Measurements from ENCODE around the gene TRAF1. TPM values are rescaled to one million over a fixed set of nuclear protein-coding genes. Genes with fewer than 3 reads are reported as not detected.

The TRAF1 gene
- total and polyA plus RNA-seq, 8 donors = 1.3 to 8.1 (median 2.4) TPM

DNA sequence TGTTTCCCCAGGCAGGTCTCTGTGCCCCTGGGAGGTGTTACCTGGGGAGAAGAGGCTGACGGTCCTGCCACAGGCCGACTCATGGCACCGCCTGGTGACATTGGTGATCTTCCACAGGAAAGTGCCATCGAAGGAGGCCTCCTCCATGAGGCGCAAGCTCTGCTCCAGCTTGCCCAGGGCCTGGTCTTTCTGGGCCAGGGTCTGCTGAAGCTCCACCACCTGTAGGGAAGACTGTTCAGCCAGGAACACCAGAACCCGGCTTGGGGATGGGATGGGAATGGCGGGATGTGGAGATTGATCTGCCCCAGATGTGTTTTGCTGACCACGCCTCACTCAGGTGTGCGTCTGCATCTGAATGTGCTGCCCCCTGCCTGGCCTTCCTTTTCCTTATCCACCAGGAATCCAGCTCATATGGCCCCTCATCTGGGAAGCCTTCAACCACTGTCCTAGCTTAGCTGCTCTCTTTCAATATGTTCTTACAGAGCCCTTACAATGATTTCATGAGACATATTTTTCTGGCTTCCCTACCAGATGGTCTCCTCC lies 15.2 kb downstream of the TRAF1 start:
- no peaks in the 10 kb centered on the region for H3K9me3 ChIP-seq
- no peak for FAIRE-seq
- no peak for ATAC-seq

DNA sequence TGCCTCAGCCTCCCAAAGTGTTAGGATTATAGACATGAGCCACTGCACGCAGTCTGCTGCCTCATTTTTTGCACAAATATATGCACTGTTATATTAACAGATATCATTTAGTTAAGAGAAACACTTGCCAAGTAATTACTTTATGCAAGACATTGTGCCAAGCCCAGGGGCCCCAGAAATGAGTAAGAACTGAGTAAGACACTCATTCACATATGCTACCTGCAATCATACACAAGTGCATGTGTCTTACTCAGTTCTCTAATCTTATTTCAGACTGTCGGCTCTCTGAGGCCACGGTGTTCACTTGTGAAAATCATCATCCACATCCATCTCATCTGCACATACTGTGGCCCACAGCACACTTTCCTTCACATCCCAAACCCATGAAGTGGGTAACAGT lies 16.0 kb downstream of the TRAF1 start:
- Histone ChIP-seq H3K4me3 (no peak overlapping the region), H3K9me3 (no peaks in the 10 kb centered on the region), H3K36me3 (no peaks in the 10 kb centered on the region), H3K4me1 (no peaks in the 10 kb centered on the region), H3K27ac (no peak overlapping the region), H3K27me3 (no peaks in the 10 kb centered on the region)
- ATAC-seq (no peak), DNase-seq (no peak), FAIRE-seq (no peak)
- intact Hi-C loops (cut with DNase I) = no loop called here
- WGBS, 2 donors = 85 to 95% methylated on average over 3 of the region's 3 CpGs
- TF ChIP-seq, protein P1, sequence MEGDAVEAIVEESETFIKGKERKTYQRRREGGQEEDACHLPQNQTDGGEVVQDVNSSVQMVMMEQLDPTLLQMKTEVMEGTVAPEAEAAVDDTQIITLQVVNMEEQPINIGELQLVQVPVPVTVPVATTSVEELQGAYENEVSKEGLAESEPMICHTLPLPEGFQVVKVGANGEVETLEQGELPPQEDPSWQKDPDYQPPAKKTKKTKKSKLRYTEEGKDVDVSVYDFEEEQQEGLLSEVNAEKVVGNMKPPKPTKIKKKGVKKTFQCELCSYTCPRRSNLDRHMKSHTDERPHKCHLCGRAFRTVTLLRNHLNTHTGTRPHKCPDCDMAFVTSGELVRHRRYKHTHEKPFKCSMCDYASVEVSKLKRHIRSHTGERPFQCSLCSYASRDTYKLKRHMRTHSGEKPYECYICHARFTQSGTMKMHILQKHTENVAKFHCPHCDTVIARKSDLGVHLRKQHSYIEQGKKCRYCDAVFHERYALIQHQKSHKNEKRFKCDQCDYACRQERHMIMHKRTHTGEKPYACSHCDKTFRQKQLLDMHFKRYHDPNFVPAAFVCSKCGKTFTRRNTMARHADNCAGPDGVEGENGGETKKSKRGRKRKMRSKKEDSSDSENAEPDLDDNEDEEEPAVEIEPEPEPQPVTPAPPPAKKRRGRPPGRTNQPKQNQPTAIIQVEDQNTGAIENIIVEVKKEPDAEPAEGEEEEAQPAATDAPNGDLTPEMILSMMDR (IDR thresholded peaks at IDR 0.05) = no peak

More for the DNA sequence above, 15.2 kb downstream of the TRAF1 start:
- no peak overlapping the region for H3K27ac ChIP-seq
- TF ChIP-seq, protein P1 (IDR thresholded peaks at IDR 0.05) = no peak
- H3K27me3 ChIP-seq = no peaks in the 10 kb centered on the region
- intact Hi-C loops (cut with DNase I) = no loop called here
- no peak for DNase-seq
- H3K36me3 ChIP-seq = no peaks in the 10 kb centered on the region
- no peaks in the 10 kb centered on the region for H3K4me1 ChIP-seq
- WGBS, 2 donors = 85 to 91% methylated on average over 9 of the region's 9 CpGs
- no peak overlapping the region for H3K4me3 ChIP-seq

DNA sequence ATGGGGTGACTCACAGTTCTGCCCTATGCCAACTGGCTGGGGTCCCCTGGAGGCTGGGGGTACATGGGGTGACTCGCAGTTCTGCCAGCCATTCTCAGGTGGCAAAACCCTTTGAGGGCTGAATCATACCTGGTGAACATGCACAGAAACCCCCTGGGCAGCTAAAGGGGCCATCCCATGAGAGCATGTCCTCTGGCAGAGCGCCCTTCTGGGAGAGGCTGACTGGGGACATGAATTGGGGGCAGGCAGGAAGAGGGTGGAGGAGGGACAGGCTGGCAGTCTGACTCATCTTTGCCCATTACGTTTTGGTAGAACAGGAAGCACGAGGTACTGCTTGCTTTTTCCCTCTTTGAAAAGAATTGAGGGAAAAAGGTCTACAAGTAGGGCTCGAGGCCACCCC lies 16.7 kb downstream of the TRAF1 start:
- no peaks in the 10 kb centered on the region for H3K36me3 ChIP-seq
- WGBS, 2 donors = 68 to 83% methylated on average over 5 of the region's 5 CpGs
- TF ChIP-seq, protein P1 (IDR thresholded peaks at IDR 0.05) = no peak
- no peaks in the 10 kb centered on the region for H3K4me1 ChIP-seq
- no peak overlapping the region for H3K27ac ChIP-seq
- DNase-seq (no peak), FAIRE-seq (no peak), ATAC-seq (no peak)
- no peak overlapping the region for H3K4me3 ChIP-seq
- no peaks in the 10 kb centered on the region for H3K9me3 ChIP-seq
- H3K27me3 ChIP-seq = no peaks in the 10 kb centered on the region
- intact Hi-C loops (cut with DNase I) = no loop called here

DNA sequence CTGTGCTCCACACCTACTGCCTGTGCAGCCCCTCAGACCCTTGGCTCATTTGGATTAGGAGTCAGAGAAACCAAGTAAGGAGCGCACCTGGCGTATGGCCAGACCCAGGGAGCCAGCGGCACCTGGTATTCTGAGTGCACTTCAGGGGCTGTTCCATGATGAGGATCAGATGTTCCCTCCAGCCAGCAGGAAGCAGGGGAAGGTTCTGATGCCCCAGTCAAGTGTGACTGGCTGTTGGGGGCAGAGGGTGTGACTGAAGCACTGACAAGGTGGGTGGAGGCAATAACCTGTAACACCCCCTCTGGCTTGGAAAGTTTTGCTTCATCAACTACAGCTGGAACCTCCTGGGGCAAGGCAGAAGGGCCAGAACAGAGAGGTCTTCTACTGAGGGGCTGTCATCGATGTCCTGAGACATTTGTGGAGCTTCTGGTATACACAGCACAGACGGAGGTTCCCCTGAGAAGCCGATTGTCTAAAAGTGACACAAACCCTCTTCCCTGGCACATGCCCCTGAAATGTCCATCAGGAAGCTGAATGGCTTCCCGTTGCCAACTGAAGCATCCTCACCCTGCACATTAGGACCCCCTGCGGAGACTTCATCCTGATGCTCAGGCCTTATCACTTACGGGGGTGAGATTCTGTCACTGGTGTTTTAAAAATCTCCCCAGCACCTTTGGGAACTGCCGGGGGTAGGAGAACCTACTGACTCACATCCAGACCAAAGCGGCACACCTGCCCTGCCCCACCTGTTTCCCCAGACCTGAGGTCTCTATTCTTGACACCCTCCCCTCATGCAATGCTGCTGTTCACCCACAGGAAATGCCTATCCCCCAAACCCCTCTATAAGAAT lies 21.1 kb downstream of the TRAF1 start:
- Histone ChIP-seq H3K27me3 (no peaks in the 10 kb centered on the region), H3K27ac (no peak overlapping the region), H3K36me3 (no peaks in the 10 kb centered on the region), H3K4me1 (no peaks in the 10 kb centered on the region), H3K4me3 (no peak overlapping the region), H3K9me3 (no peaks in the 10 kb centered on the region)
- ATAC-seq (no peak), DNase-seq (no peak), FAIRE-seq (no peak)
- 86 to 87% methylated on average over 11 of the region's 11 CpGs for WGBS, 2 donors
- intact Hi-C loops (cut with DNase I) = no loop called here
- TF ChIP-seq, protein P1 (IDR thresholded peaks at IDR 0.05) = no peak

DNA sequence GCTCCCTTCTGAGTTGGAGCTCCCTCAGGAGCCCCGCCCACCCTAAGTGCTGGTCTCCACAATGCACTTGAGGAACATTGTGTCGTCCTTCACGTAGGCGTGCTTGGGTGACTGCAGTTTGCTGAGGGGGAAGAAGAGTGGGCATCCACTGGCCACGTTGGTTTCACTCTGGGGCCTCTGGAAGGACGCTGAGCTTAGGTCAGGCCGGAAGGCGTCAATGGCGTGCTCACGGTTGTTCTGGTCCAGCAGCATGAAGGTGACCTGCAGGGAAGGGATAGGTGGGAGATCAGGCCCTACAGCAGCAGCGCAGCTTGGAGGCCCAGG lies 21.7 kb downstream of the TRAF1 start:
- Histone ChIP-seq H3K4me3 (no peak overlapping the region), H3K36me3 (no peaks in the 10 kb centered on the region), H3K4me1 (no peaks in the 10 kb centered on the region), H3K27ac (no peak overlapping the region), H3K27me3 (no peaks in the 10 kb centered on the region), H3K9me3 (no peaks in the 10 kb centered on the region)
- no peak for FAIRE-seq
- no peak for DNase-seq
- intact Hi-C loops (cut with DNase I) = no loop called here
- no peak for ATAC-seq
- 93 to 96% methylated on average over 11 of the region's 11 CpGs for WGBS, 2 donors
- TF ChIP-seq, protein P1 (IDR thresholded peaks at IDR 0.05) = no peak

Measured in pancreas (tissue), 10 donors.